Fibroblast of lung (primary cell): Measurements from ENCODE around the gene SDCBP2. TPM values are rescaled to one million over a fixed set of nuclear protein-coding genes. Genes with fewer than 3 reads are reported as not detected.

ENCODE experiments used
- DNase-seq, 2 donors: peaks; one replicate each; pipeline versions ENCODE4 v3.0.0 to v3.0.0-alpha.2; 2010; ENCODE audit warnings: low read depth in 2 of 2
- H2AFZ ChIP-seq: 2 replicates; pipeline ENCODE4 v1.5.1; 2012; ENCODE audit warnings: low read length, control low read depth, inconsistent platforms
- H3K27ac ChIP-seq: 2 replicates; pipeline ENCODE4 v1.5.1; 2011; ENCODE audit warnings: low read length, control low read depth; ENCODE audit not compliant: insufficient read depth
- H3K27me3 ChIP-seq: 2 replicates; pipeline ENCODE4 v1.5.1; 2011; ENCODE audit warnings: mild to moderate bottlenecking, low read length; ENCODE audit not compliant: control insufficient read depth, insufficient read depth
- H3K36me3 ChIP-seq: 2 replicates; pipeline ENCODE4 v1.5.1; 2011; ENCODE audit warnings: low read length; ENCODE audit not compliant: control insufficient read depth, insufficient read depth
- H3K4me1 ChIP-seq: 2 replicates; pipeline ENCODE4 v1.5.1; 2011; ENCODE audit warnings: low read length; ENCODE audit not compliant: control insufficient read depth, insufficient read depth; ENCODE audit errors: extremely low read depth
- H3K4me2 ChIP-seq: 2 replicates; pipeline ENCODE4 v1.5.1; 2011; ENCODE audit warnings: low read length, control low read depth; ENCODE audit not compliant: insufficient read depth; ENCODE audit errors: extremely low read depth
- H3K4me3 ChIP-seq, 4 experiments: fragments of 200-600 bp in 1 of 4; sonication (generic) in 1 of 4; replicated peaks in 1 of 4; 2 replicates each; pipeline ENCODE4 v1.5.1; 2011 to 2016; ENCODE audit warnings: low read length in 4 of 4, low read depth in 3 of 4, mild to moderate bottlenecking in 3 of 4, control low read depth in 2 of 4, inconsistent platforms in 1 of 4, mixed read lengths in 1 of 4; ENCODE audit not compliant: insufficient read depth in 1 of 4; ENCODE audit errors: control extremely low read depth in 1 of 4
- H3K79me2 ChIP-seq: 2 replicates; pipeline ENCODE4 v1.5.1; 2012; ENCODE audit warnings: mild to moderate bottlenecking, low read length, inconsistent platforms; ENCODE audit not compliant: control insufficient read depth, insufficient read depth
- H3K9ac ChIP-seq: 2 replicates; pipeline ENCODE4 v1.5.1; 2011; ENCODE audit warnings: mild to moderate bottlenecking, low read length, control low read depth; ENCODE audit not compliant: insufficient read depth
- H3K9me3 ChIP-seq: 2 replicates; pipeline ENCODE4 v1.5.1; 2012; ENCODE audit warnings: low read depth, low read length; ENCODE audit not compliant: control insufficient read depth, insufficient read depth
- H4K20me1 ChIP-seq: 2 replicates; pipeline ENCODE4 v1.5.1; 2011; ENCODE audit warnings: low read length; ENCODE audit not compliant: control insufficient read depth, insufficient read depth; ENCODE audit errors: extremely low read depth
- CTCF ChIP-seq, 2 donors: IDR thresholded peaks in 1 of 2; conservative IDR thresholded peaks in 1 of 2; 1 replicate in 1 of 2; 2 replicates in 1 of 2; pipeline ENCODE4 v1.5.1; 2011 to 2012; ENCODE audit warnings: low read length in 2 of 2, control low read depth in 1 of 2, inconsistent platforms in 1 of 2, low read depth in 1 of 2, mild to moderate bottlenecking in 1 of 2
- EZH2 ChIP-seq: IDR thresholded peaks from 2 replicates; pipeline ENCODE4 v1.5.1; 2012; ENCODE audit warnings: low read length, control low read depth, mild to moderate bottlenecking; ENCODE audit errors: missing control alignments
- polyA plus RNA-seq, 2 donors: library from polyadenylated mRNA; depleted of rRNA in 1 of 2; stranded (reverse) in 1 of 2; unstranded in 1 of 2; fragments of >200 nt; gene quantifications; 2 replicates each; pipeline ENCODE4 v1.2.1, GENCODE V29; 2011 to 2012; ENCODE audit warnings: missing spikeins in 1 of 2
- total RNA-seq: library from RNA; depleted of rRNA; stranded (reverse); fragments of >200 nt; gene quantifications from 2 replicates; pipeline ENCODE4 v1.2.1, GENCODE V29; 2014

SDCBP2 gene
- total and polyA plus RNA-seq, 2 donors (not counting 1 experiment from before 2014, with no cell fraction given): 0.78 to 2.1 TPM

GRCh38 chr20:1307571-1307971, 21.4 kb downstream of the SDCBP2 start:
- no peaks in the 10 kb centered on the region for H3K79me2 ChIP-seq

GRCh38 chr20:1307171-1307570, 21.8 kb downstream of the SDCBP2 start:
- no peaks in the 10 kb centered on the region for H3K9me3 ChIP-seq

More at GRCh38 chr20:1307571-1307971, 21.4 kb downstream of the SDCBP2 start:
- Histone ChIP-seq H3K27me3 (no peaks in the 10 kb centered on the region), H3K27ac (no peak overlapping the region), H3K9ac (no peak overlapping the region), H3K4me2 (no peak overlapping the region), H3K4me1 (no peaks in the 10 kb centered on the region), H3K4me3 (no peak overlapping the region), H3K36me3 (peaks cover 7% of the 10 kb centered on the region), H3K9me3 (no peaks in the 10 kb centered on the region), H4K20me1 (no peaks in the 10 kb centered on the region), H2AFZ (no peak overlapping the region)
- DNase-seq: no peak
- TF ChIP-seq CTCF (conservative IDR thresholded peaks at IDR 0.05 in 1 of 2, IDR thresholded peaks at IDR 0.05 in 1 of 2; ENCODE audit: low read depth in 1 of 2, low read length in 2 of 2): no peak
- TF ChIP-seq EZH2: no peak

More at GRCh38 chr20:1307171-1307570, 21.8 kb downstream of the SDCBP2 start:
- H3K4me3 ChIP-seq: no peak overlapping the region
- no peak for TF ChIP-seq EZH2
- no peak for TF ChIP-seq CTCF (conservative IDR thresholded peaks at IDR 0.05 in 1 of 2, IDR thresholded peaks at IDR 0.05 in 1 of 2; ENCODE audit: low read depth in 1 of 2, low read length in 2 of 2)
- no peak overlapping the region for H3K27ac ChIP-seq
- no peak overlapping the region for H3K4me2 ChIP-seq
- no peak overlapping the region for H2AFZ ChIP-seq
- no peaks in the 10 kb centered on the region for H3K4me1 ChIP-seq
- H3K36me3 ChIP-seq: peaks cover 7% of the 10 kb centered on the region
- H3K79me2 ChIP-seq: no peaks in the 10 kb centered on the region
- no peak for DNase-seq
- H3K27me3 ChIP-seq: no peaks in the 10 kb centered on the region
- no peaks in the 10 kb centered on the region for H4K20me1 ChIP-seq
- no peak overlapping the region for H3K9ac ChIP-seq
